ENCODE results near the gene MYOM1.

The MYOM1 gene

GRCh38 chr18:3233433-3234168 is 13.8 kb upstream of the MYOM1 start:
- POLR2A ChIA-PET = no interaction called here
- DNase-seq (ENCODE audit: extremely low spot score) = no peak
- TF ChIP-seq, protein P1, sequence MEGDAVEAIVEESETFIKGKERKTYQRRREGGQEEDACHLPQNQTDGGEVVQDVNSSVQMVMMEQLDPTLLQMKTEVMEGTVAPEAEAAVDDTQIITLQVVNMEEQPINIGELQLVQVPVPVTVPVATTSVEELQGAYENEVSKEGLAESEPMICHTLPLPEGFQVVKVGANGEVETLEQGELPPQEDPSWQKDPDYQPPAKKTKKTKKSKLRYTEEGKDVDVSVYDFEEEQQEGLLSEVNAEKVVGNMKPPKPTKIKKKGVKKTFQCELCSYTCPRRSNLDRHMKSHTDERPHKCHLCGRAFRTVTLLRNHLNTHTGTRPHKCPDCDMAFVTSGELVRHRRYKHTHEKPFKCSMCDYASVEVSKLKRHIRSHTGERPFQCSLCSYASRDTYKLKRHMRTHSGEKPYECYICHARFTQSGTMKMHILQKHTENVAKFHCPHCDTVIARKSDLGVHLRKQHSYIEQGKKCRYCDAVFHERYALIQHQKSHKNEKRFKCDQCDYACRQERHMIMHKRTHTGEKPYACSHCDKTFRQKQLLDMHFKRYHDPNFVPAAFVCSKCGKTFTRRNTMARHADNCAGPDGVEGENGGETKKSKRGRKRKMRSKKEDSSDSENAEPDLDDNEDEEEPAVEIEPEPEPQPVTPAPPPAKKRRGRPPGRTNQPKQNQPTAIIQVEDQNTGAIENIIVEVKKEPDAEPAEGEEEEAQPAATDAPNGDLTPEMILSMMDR (IDR thresholded peaks at IDR 0.05; ENCODE audit: control extremely low read depth, extremely low read depth, low read depth, missing control alignments) = no peak
- CTCF ChIA-PET = interaction anchor here (1.2 to 1.3 kb wide), 2 partner anchors 12 to 105 kb away, joined by 3 to 7 read pairs; no protein-coding TSS in a partner anchor

GRCh38 chr18:3233004-3233403 is 13.2 kb upstream of the MYOM1 start:
- POLR2A ChIA-PET = no interaction called here
- TF ChIP-seq, protein P1 (IDR thresholded peaks at IDR 0.05; ENCODE audit: control extremely low read depth, extremely low read depth, low read depth, missing control alignments) = no peak
- DNase-seq (ENCODE audit: extremely low spot score) = no peak
- CTCF ChIA-PET = no interaction called here

- DNase-seq (ENCODE audit: extremely low spot score) = no peak
- TF ChIP-seq, protein P1 (IDR thresholded peaks at IDR 0.05; ENCODE audit: control extremely low read depth, extremely low read depth, low read depth, missing control alignments) = no peak
- POLR2A ChIA-PET = no interaction called here
- CTCF ChIA-PET = interaction anchor here (1.3 to 2.0 kb wide), 3 partner anchors 8 to 16 kb away, joined by 3 to 8 read pairs (median 5); no protein-coding TSS in a partner anchor
Observed at GRCh38 chr18:3230401-3231334, 10.9 kb upstream of the MYOM1 start.

- CTCF ChIA-PET = no interaction called here
- POLR2A ChIA-PET = no interaction called here
- TF ChIP-seq, protein P1 (IDR thresholded peaks at IDR 0.05; ENCODE audit: control extremely low read depth, extremely low read depth, low read depth, missing control alignments) = no peak
- no peak for DNase-seq (ENCODE audit: extremely low spot score)
Observed at GRCh38 chr18:3226048-3226447, 6.3 kb upstream of the MYOM1 start.

GRCh38 chr18:3225588-3225987 is 5.8 kb upstream of the MYOM1 start:
- TF ChIP-seq, protein P1 (IDR thresholded peaks at IDR 0.05; ENCODE audit: control extremely low read depth, extremely low read depth, low read depth, missing control alignments) = no peak
- ChIA-PET CTCF (no interaction called here), POLR2A (interaction anchor here (0.6 kb wide), 1 partner anchor 169 kb away, joined by 3 read pairs; no protein-coding TSS in a partner anchor)
- DNase-seq (ENCODE audit: extremely low spot score) = no peak

- TF ChIP-seq, protein P1 (IDR thresholded peaks at IDR 0.05; ENCODE audit: control extremely low read depth, extremely low read depth, low read depth, missing control alignments) = no peak
- no peak for DNase-seq (ENCODE audit: extremely low spot score)
- CTCF ChIA-PET = no interaction called here
- POLR2A ChIA-PET = no interaction called here
Observed at GRCh38 chr18:3224223-3224622, 4.5 kb upstream of the MYOM1 start.
